PFSK-1 (cell line): ENCODE measurements around the gene ZNF311.

Experiments used
- FOXP2 ChIP-seq: optimal IDR thresholded peaks from 2 replicates; pipeline ENCODE3; 2011; ENCODE audit warnings: borderline replicate concordance, control low read depth, inconsistent platforms; ENCODE audit not compliant: insufficient read depth; ENCODE audit errors: extremely low read length, extremely low read depth
- POLR2AphosphoS5 ChIP-seq: IDR thresholded peaks from 2 replicates; pipeline ENCODE4 v1.6.1; 2012; ENCODE audit warnings: low read depth, mild to moderate bottlenecking, control low read depth, low read length, moderate library complexity
- SIN3A ChIP-seq: IDR thresholded peaks from 2 replicates; pipeline ENCODE4 v1.6.1; 2012; ENCODE audit warnings: mild to moderate bottlenecking, low read length, moderate library complexity, borderline replicate concordance; ENCODE audit not compliant: insufficient read depth
- TAF1 ChIP-seq: IDR thresholded peaks from 2 replicates; pipeline ENCODE4 v1.6.1; 2012; ENCODE audit warnings: low read length, control low read depth, borderline replicate concordance; ENCODE audit not compliant: insufficient read depth
- TF ChIP-seq, protein P1 (sequence below), 2 experiments: IDR thresholded peaks; 2 replicates each; pipeline versions ENCODE4 v1.6.1 to v1.8.0; 2011 to 2012; ENCODE audit warnings: low read depth in 2 of 2, low read length in 2 of 2, control low read depth in 1 of 2, inconsistent platforms in 1 of 2, mild to moderate bottlenecking in 1 of 2, moderate library complexity in 1 of 2; ENCODE audit not compliant: insufficient read depth in 1 of 2

Gene ZNF311

DNA sequence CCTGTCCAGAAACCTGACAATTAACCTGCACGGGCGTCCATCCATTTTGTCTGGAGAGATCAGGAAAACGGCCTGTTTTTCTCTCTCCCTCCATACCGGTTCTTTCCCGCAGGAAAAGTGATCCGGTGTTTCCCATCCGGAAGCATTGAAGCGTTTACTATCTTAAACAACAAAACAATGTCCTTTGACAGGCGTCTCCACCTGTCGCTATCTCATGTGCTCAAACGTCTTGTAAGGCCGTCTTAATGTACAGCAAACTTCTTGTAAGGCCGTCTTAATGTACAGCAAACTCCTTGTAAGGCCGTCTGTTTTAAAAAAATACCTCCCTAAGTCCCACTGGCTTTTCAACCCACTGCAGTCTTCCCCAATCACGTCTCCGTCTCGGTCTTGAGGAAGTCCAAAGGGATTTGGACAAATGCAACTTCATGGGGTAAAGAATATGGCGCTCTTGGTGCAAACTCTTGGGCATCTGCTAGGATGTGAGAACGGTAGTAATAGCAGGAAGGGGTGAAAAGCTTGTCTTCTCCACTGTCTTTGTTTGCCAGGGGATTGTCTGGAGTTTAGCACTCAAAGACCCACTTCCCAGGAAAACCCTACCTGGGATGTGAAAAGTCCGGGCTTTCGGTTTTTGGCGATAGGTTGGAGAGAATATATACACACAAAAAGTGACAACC lies 51.4 kb downstream of the ZNF311 start:
- TF ChIP-seq, protein P1, sequence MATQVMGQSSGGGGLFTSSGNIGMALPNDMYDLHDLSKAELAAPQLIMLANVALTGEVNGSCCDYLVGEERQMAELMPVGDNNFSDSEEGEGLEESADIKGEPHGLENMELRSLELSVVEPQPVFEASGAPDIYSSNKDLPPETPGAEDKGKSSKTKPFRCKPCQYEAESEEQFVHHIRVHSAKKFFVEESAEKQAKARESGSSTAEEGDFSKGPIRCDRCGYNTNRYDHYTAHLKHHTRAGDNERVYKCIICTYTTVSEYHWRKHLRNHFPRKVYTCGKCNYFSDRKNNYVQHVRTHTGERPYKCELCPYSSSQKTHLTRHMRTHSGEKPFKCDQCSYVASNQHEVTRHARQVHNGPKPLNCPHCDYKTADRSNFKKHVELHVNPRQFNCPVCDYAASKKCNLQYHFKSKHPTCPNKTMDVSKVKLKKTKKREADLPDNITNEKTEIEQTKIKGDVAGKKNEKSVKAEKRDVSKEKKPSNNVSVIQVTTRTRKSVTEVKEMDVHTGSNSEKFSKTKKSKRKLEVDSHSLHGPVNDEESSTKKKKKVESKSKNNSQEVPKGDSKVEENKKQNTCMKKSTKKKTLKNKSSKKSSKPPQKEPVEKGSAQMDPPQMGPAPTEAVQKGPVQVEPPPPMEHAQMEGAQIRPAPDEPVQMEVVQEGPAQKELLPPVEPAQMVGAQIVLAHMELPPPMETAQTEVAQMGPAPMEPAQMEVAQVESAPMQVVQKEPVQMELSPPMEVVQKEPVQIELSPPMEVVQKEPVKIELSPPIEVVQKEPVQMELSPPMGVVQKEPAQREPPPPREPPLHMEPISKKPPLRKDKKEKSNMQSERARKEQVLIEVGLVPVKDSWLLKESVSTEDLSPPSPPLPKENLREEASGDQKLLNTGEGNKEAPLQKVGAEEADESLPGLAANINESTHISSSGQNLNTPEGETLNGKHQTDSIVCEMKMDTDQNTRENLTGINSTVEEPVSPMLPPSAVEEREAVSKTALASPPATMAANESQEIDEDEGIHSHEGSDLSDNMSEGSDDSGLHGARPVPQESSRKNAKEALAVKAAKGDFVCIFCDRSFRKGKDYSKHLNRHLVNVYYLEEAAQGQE (IDR thresholded peaks at IDR 0.05; ENCODE audit: insufficient read depth in 1 of 2, low read depth in 2 of 2, low read length in 2 of 2), result no peak
- TF ChIP-seq SIN3A, result 0 out of 2 replicates have a peak, but pooled peaks have one; percentile 30
- no peak for TF ChIP-seq FOXP2

DNA sequence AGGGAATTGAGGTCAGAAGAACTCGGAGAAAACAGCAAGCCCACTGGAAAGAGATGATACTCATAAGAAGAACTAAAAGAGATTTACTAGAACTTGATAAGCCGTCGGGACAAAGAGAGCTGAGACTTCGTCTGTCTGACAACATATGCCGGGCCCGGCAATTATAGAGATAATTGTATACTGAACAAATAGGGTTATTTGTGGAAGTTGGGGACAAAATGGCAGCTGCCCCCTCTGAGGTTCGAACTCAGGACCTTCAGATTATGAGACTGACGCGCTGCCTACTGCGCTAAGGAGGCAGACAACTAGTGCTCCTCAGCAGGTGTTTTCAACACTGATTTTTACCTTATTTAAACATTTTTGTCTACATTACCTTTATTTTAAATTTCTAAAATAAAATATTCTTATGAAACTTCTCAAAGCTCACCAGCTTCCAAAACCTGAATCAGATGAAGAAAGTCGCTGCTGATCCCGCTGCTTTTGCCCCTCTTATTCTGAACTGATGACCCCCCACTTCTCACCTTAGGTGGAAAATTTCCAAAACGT lies 52.0 kb downstream of the ZNF311 start:
- TF ChIP-seq TAF1, result no peak
- no peak for TF ChIP-seq FOXP2
- no peak; the same call in 1 of the 2 replicates for TF ChIP-seq SIN3A
- TF ChIP-seq, protein P1 (IDR thresholded peaks at IDR 0.05; ENCODE audit: insufficient read depth in 1 of 2, low read depth in 2 of 2, low read length in 2 of 2), result no peak
- no peak for TF ChIP-seq POLR2AphosphoS5

DNA sequence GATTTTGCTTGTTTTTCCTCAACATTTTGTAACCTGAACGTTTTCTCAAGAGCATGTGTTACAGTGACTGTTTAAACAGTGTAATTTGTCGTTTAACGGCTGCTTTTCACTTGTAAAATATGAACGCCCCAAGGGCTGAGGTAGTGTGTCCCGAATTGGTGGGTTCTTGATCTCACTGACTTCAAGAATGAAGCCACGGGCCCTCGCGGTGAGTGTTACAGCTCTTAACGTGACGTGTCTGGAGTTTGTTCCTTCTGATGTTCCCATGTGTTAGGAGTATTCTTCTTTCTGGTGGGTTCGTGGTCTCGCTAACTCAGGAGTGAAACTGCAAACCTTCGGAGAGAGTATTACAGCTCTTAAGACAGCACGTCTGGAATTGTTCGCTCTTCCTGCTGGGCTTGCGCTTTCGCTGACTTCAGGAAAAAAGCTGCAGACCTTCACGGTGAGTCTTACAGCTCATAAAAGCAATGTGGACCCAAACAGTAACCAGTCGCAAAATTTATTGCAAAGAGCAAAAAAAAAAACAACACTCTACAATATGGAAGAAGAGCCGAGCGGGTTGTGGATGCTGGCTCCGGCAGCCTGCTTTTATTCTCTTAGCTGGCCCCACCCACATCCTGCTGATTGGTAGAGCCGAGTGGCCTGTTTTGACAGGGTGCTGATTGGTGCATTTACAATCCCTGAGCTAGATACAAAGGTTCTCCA lies 56.2 kb downstream of the ZNF311 start:
- TF ChIP-seq TAF1 (no peak), POLR2AphosphoS5 (no peak), SIN3A (no peak), FOXP2 (no peak)
- TF ChIP-seq, protein P1 (IDR thresholded peaks at IDR 0.05; ENCODE audit: insufficient read depth in 1 of 2, low read depth in 2 of 2, low read length in 2 of 2), result no peak

DNA sequence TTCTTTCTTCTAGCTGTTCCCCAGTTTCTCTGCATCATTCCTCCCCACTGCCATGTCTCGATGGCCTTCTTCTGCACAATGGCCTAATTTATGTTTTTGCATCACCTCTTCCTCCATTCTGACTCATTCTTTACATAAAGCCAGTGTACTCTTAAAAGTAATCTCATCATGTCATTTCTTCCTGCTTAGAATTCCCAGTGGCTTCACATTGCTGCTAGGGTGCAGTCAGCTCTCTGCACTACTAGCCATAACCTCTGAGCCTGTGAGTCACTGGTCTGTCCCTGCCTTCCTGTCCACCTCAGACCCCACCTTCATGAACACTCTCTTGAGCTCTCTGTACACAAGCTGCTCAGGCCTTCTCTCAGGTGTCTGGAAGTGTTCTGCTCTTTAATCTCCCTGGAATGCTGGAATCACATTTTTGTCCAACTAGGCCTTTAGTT lies 57.3 kb downstream of the ZNF311 start:
- TF ChIP-seq SIN3A (no peak), TAF1 (no peak), FOXP2 (no peak), POLR2AphosphoS5 (no peak)
- TF ChIP-seq, protein P1 (IDR thresholded peaks at IDR 0.05; ENCODE audit: insufficient read depth in 1 of 2, low read depth in 2 of 2, low read length in 2 of 2), result no peak
